Measurements from ENCODE around the gene CACNA1H.
"Not testable (repeated sequence)": the region's sequence is repeated elsewhere in the genome, so short reads cannot be mapped to it uniquely, and the experiment has no call there.

The CACNA1H gene

GRCh38 chr16:1262210-1262845 lies 109.4 kb downstream of the CACNA1H start:
- no peak overlapping the region for H3K4me3 ChIP-seq (ENCODE audit: low read depth, low read length)

- no peak overlapping the region for H3K4me3 ChIP-seq (ENCODE audit: low read depth, low read length)
Measured at GRCh38 chr16:1262846-1263221, 109.9 kb downstream of the CACNA1H start.

GRCh38 chr16:1263591-1264344 lies 110.9 kb downstream of the CACNA1H start:
- no peak overlapping the region for H3K4me3 ChIP-seq (ENCODE audit: low read depth, low read length)

GRCh38 chr16:1264345-1265089 lies 111.6 kb downstream of the CACNA1H start:
- no peak overlapping the region for H3K4me3 ChIP-seq (ENCODE audit: low read depth, low read length)

- H3K4me3 ChIP-seq (ENCODE audit: low read depth, low read length): no peak overlapping the region
Measured at GRCh38 chr16:1265090-1265630, 112.3 kb downstream of the CACNA1H start.

GRCh38 chr16:1265826-1266225 lies 112.9 kb downstream of the CACNA1H start:
- H3K4me3 ChIP-seq (ENCODE audit: low read depth, low read length): no peak overlapping the region

- H3K4me3 ChIP-seq (ENCODE audit: low read depth, low read length): not testable (repeated sequence)
Measured at GRCh38 chr16:1269418-1269817, 116.5 kb downstream of the CACNA1H start.

GRCh38 chr16:1271380-1271723 lies 118.4 kb downstream of the CACNA1H start:
- H3K4me3 ChIP-seq (ENCODE audit: low read depth, low read length): no peak overlapping the region
